ENCODE data around the gene L3MBTL1.
A peak's percentile ranks its signal among the peaks of the same experiment; 100 is the strongest.

Gene L3MBTL1

GRCh38 chr20:43508106-43508505 is 609 bp downstream of the L3MBTL1 start:
- DNase-seq = peak; percentile 63

GRCh38 chr20:43508604-43509040 is 1.1 kb downstream of the L3MBTL1 start:
- DNase-seq = no peak

DNA sequence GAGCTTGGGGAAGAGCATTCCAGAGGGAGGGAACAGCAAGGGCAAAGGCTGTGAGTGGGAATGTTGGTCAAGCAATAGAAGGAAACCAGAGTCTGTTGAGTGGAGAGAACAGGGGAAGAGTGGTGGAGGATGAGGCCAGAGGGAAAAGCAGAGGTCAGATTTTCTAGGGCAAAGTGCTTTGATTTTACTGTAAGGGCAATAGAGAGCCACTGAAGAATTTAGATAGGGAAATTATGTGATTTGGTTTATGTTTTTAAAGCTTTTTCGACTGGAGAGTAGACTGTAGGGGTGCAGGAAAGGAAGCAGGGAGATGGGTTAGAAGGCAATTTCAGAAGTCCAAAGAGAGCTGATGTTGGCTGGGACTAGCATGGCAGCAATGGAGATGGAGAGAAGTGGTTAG is 4.4 kb downstream of the L3MBTL1 start:
- DNase-seq = no peak

- no peak for DNase-seq
Observed at GRCh38 chr20:43513372-43513930, 6.0 kb downstream of the L3MBTL1 start.

GRCh38 chr20:43513931-43514647 is 6.6 kb downstream of the L3MBTL1 start:
- DNase-seq = peak; percentile 95

DNA sequence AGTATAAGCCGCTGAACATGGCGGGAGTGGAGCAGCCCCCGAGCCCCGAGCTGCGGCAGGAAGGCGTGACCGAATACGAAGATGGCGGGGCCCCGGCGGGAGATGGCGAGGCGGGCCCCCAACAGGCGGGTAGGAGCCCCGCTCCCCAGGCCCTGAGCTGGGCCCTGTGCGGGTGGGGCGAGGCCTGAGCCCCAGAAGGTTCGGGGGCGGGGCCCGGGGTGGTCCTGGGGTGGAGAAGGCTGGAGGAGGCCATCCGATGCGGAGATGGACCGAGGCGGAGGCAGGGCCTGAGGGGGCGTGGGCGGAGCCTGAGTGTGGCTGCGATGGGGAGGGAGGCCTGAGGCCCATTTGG is 7.1 kb downstream of the L3MBTL1 start:
- no peak for DNase-seq

GRCh38 chr20:43515628-43516027 is 8.1 kb downstream of the L3MBTL1 start:
- DNase-seq = peak; percentile 25

DNA sequence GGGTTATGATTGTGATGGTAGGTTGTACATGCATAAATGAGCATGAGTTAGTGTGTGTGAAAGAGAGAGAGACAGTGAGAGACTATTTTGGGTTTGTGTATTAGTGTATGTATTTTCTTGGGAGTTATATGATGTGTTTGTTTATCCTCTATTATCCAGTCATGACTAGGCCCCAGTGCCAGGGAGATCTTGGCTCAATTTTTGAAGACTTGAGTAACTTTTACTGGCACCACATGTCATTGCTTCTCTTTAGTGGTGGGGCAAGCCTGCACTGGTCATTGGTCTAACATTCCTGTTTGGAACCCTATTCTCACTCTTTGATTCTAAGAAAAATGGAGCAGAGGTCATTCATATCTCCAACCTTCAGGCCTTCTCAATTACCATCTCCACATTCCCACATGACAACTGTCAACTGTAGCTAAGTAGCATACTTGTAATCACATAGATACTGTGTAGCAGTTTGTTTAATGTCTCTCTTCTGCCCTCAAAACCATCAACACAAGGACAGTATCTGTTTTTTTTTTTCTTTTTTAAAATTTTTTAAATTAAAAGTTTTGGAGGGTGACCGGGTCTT is 8.8 kb downstream of the L3MBTL1 start:
- no peak for DNase-seq

DNA sequence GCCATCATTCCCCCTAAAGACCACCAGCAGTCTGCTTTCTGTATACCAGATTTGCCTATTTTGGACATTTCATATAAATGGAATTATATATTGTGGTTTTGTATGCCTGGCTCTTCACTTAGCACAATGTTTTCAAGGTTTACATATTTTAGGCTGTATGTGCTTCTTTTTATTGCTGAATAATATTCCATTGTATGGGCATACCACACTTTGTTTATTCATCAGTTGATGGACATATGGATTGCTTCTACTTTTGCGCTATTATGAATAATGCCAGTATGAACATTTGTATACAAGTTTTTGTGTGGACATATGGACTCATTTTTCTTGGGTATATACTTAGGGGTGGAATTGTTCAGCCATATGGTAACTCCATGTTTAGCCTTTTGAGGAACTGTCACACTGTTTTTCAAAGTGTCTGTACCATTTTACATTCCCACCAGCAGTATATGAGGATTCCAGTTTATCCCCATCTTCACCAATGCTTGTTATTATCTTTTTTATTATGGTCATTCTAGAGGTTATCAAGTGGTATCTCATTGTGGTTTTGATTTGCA is 12.7 kb downstream of the L3MBTL1 start:
- DNase-seq = no peak

DNA sequence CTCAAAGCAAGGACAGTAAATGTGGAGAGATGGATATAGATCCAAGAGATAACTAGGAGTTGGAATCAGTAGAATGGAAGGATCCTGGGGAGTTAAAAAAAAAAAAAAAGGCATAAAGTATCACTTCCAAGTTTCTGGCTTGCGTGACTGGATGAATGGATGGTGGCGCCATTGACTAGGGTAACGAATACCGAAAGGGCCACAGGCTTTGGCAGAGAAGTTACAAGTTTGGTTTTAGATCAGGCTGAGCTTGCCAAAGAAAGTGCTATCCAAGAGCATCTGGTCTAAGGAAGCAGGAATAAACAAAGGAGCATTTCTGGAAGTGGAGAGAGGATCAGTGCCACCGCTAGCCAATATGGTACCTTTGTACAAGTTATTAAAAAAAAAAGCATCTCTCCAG is 17.5 kb downstream of the L3MBTL1 start:
- no peak for DNase-seq

DNA sequence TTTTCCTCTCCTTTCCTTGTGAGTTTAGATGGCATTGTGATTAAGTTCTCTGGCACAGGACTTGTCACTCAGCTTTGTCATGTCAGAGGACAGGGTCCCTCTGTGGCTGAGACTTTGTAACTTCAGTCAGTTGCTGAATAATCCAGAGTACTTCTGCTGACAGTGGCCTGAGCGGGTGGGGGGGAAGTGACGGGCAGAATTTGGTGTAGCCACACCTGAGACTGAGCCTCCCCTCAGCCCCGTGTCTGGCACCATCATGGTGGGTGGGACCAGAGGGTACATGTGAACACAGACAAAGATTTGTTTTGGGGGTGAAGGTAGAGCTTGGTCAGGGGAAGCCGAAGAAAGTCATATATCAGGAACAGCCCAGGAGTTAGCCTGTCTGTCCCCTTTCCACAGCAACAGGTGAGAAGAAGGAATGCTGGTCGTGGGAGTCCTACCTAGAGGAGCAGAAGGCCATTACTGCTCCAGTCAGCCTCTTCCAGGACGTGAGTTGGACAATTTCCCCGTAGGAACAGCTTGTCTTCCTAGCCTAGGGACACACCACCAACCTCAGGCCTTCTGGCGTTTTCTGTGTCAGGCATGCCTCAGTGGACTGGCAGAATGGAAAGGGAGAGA is 20.9 kb downstream of the L3MBTL1 start:
- no peak for DNase-seq

DNA sequence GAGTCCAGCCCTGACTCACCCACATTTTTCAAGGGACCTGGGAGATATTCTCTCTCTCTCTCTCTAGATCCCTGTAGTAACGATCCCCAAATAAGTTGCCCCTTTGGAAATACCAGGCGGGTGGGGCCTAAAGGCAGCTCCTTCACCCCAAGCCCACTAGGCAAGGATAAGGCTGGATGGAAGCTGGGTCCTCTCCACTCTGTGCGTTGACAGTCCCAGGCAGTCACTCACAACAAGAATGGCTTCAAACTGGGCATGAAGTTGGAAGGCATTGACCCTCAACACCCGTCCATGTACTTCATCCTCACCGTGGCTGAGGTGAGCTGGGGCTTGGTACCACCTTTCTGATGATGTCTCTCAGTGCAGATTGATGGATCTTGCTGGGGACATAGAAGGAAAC is 21.6 kb downstream of the L3MBTL1 start:
- DNase-seq = no peak

DNA sequence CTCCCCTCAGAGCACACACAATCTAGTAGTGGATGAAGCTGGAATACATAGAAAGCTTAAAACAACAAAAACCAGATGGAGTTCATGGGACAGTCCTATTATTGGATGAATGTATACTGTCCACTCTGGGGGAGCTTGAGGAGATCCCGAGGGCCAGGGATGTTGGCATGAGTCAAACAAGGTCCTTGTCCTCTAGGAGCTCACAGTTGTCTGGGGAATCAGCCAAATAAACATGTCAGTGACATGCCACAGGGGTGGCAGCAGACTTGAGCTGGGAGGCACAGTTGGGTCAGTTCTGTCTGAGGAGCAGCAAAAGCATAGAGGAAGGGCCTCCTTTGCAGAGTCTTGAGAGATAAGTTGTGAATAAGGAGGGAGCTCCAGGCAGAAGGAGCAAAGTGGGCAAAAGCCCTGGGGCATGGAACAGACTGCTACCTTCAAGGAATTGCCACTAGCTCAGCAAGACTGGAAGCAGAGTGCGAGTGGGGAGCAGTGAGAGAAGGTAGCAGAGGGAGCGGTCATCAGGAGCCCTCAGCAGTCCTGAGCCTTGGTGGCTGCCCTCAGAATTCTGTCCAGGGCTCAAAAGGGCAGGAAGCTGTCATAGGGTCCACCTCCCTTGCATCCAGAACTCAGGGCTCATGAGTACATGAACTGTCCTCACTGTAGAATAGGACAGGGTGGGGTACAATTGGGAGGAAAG is 22.1 kb downstream of the L3MBTL1 start:
- DNase-seq = no peak

GRCh38 chr20:43530321-43531090 is 23.0 kb downstream of the L3MBTL1 start:
- no peak for DNase-seq

- DNase-seq = no peak
Observed at GRCh38 chr20:43531091-43531443, 23.6 kb downstream of the L3MBTL1 start.

DNA sequence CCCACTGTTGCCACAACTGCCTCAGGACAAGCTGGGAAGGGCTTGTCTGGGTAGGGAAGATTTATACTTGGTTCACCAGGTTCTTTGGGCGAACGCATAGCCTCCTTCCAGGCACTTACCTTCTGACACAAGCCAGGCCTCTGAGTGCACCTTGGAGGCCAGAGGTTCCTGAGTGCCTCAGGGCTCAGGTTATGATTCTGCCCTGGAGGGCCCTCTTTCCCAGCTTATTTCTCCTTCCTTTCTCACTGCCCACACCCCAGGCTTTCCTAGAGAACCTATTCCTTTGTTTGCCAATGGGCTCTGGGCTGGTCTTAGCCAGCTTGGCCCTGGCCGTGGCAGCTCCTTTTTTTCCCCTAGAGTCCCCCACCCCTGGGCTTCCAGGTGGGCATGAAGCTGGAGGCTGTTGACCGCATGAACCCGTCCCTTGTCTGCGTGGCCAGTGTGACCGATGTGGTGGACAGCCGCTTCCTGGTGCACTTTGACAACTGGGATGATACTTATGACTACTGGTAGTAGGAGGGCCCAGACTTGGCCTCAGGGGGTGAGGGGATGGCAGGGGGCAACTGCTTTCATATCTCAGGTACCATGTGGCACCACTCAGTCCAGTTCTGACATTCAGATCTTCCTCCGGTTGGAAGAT is 25.0 kb downstream of the L3MBTL1 start:
- DNase-seq = no peak

DNA sequence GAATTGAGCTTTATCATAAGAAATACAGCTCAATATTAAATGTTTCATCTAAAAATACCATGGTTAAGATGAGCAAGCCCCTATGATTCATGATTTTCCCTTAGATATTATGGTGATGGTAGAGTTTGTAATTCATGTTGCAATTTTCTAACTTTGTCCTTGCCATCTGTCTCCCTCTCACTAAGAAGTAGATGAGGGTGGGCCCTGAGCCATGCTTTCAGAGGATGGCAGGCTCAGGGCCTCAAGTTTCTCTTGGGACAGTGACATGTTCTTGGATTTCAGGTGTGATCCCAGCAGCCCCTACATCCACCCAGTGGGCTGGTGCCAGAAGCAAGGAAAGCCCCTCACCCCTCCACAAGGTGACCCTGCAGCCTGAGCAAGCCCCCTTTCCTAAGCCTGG is 25.6 kb downstream of the L3MBTL1 start:
- DNase-seq = no peak

- no peak for DNase-seq
Observed at GRCh38 chr20:43534016-43534415, 26.5 kb downstream of the L3MBTL1 start.

DNA sequence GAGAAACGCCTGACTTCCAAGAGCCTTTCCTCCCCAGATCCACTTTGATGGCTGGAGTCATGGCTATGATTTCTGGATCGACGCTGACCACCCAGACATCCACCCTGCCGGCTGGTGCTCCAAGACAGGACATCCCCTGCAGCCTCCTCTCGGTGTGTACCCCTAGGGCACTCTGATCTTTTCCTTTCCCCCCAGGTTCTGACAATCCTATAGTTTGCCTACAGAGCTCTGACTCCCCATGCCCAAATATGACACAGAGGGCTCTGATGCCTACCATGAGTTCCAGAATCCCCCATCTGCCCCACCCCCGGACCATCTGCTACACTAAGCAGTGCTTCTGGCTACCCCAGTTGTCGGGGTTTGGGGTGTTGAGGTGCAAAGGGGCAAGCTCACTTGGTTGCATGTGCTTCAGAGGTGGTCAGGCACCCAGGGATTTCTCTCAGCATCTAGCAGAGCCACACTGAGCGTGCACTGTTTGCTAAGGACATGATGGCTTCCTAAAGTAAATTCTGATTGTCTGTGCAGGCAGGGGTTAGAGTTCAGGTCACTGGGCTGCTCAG is 27.4 kb downstream of the L3MBTL1 start:
- no peak for DNase-seq

DNA sequence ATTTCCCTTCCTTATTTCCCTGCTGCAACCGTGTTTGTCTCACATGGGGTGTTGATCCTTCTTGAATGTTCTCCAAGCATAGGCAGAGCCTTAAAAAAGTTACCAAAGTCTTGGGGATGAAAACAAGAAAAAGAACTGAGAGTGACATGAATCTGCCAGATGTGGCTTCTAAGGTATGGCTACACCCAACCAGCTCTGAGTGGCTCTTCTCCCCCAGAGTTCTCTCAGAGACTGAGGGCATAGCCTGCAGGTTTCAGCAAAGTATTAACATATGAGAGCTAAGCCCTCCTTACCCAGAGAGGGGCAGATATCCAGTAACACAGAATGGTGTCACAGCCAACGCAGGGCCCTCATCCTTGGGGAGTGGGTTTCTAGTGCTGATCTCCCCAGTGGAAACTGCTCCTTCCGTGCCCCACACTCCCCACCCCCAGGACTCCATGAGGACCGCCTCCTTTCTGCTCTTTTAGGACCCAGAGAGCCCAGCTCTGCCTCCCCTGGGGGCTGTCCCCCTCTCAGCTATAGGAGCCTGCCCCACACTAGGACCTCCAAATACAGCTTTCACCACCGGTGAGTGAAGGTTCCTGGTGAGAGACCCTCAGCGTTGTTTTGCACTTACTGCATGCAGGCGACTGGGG is 28.0 kb downstream of the L3MBTL1 start:
- DNase-seq = no peak
